CD14-positive monocyte (primary cell): ENCODE data around the gene RPL11. TPM values are rescaled to one million over a fixed set of nuclear protein-coding genes. Genes with fewer than 3 reads are reported as not detected.

Experiments
- DNase-seq, 3 donors: peaks; one replicate each; pipeline ENCODE4 v3.0.0-alpha.2; 2011 to 2022
- H2AFZ ChIP-seq: 2 replicates; pipeline ENCODE4 v1.6.0; 2012; ENCODE audit warnings: mild to moderate bottlenecking, low read depth, low read length, inconsistent platforms; ENCODE audit not compliant: insufficient read depth, poor library complexity, severe bottlenecking
- H3K27ac ChIP-seq, 2 donors: 1 replicate in 1 of 2; 2 replicates in 1 of 2; pipeline ENCODE4 v1.5.1; 2012 to 2013; ENCODE audit warnings: low read length in 2 of 2, control low read depth in 1 of 2, inconsistent platforms in 1 of 2, low read depth in 1 of 2, mild to moderate bottlenecking in 1 of 2
- H3K27me3 ChIP-seq, 2 donors: one replicate each; pipeline versions ENCODE4 v1.6.0 to v1.6.1; 2011 to 2013; ENCODE audit warnings: low read length in 2 of 2; ENCODE audit not compliant: control insufficient read depth in 2 of 2, insufficient read depth in 2 of 2
- H3K36me3 ChIP-seq, 2 donors: replicated peaks in 1 of 2; 1 replicate in 1 of 2; 2 replicates in 1 of 2; pipeline versions ENCODE4 v1.5.1 to v1.6.1; 2012 to 2013; ENCODE audit warnings: low read length in 2 of 2, control low read depth in 1 of 2, inconsistent platforms in 1 of 2, mild to moderate bottlenecking in 1 of 2; ENCODE audit not compliant: insufficient read depth in 2 of 2, control insufficient read depth in 1 of 2
- H3K4me1 ChIP-seq, 2 donors: 1 replicate in 1 of 2; 2 replicates in 1 of 2; pipeline versions ENCODE4 v1.5.1 to v1.6.1; 2012 to 2013; ENCODE audit warnings: low read length in 2 of 2, control low read depth in 1 of 2, inconsistent platforms in 1 of 2, mild to moderate bottlenecking in 1 of 2, moderate library complexity in 1 of 2; ENCODE audit not compliant: insufficient read depth in 2 of 2, control insufficient read depth in 1 of 2
- H3K4me2 ChIP-seq: replicated peaks from 2 replicates; pipeline ENCODE3; 2012; ENCODE audit warnings: low read length, moderate library complexity, mild to moderate bottlenecking; ENCODE audit not compliant: poor library complexity, severe bottlenecking; ENCODE audit errors: extremely low read depth
- H3K4me3 ChIP-seq, 3 experiments: fragments of 200-600 bp in 1 of 3; sonication (generic) in 1 of 3; replicated peaks in 1 of 3; 1 replicate in 2 of 3; 2 replicates in 1 of 3; pipeline ENCODE4 v1.5.1; 2011 to 2013; ENCODE audit warnings: low read length in 3 of 3, mild to moderate bottlenecking in 3 of 3, control low read depth in 2 of 3, low read depth in 2 of 3, inconsistent platforms in 1 of 3, moderate library complexity in 1 of 3
- H3K79me2 ChIP-seq: 2 replicates; pipeline ENCODE4 v1.6.0; 2012; ENCODE audit warnings: mild to moderate bottlenecking, control low read depth, inconsistent platforms, low read length, moderate library complexity; ENCODE audit not compliant: insufficient read depth
- H3K9ac ChIP-seq: 2 replicates; pipeline ENCODE4 v1.6.0; 2017; ENCODE audit warnings: low read length, mild to moderate bottlenecking; ENCODE audit not compliant: insufficient read depth, poor library complexity, severe bottlenecking
- H3K9me3 ChIP-seq, 2 donors: replicated peaks in 1 of 2; 1 replicate in 1 of 2; 2 replicates in 1 of 2; pipeline versions ENCODE4 v1.5.1 to v1.6.1; 2012 to 2013; ENCODE audit warnings: low read length in 2 of 2, control low read depth in 1 of 2; ENCODE audit not compliant: control insufficient read depth in 1 of 2, insufficient read depth in 1 of 2
- H4K20me1 ChIP-seq: 2 replicates; pipeline ENCODE4 v1.6.0; 2012; ENCODE audit warnings: mild to moderate bottlenecking, low read length, control low read depth, moderate library complexity; ENCODE audit not compliant: insufficient read depth
- H3K27ac Mint-ChIP-seq, 7 donors: one replicate each; pipeline ENCODE4 v1.8.0; 2020; ENCODE audit warnings: mild to moderate bottlenecking in 7 of 7, mixed read lengths in 7 of 7, moderate library complexity in 6 of 7, inconsistent platforms in 2 of 7
- H3K27me3 Mint-ChIP-seq, 3 donors: one replicate each; pipeline ENCODE4 v1.8.0; 2021 to 2022; ENCODE audit warnings: low read depth in 3 of 3, mild to moderate bottlenecking in 3 of 3, mixed read lengths in 3 of 3, moderate library complexity in 3 of 3, inconsistent platforms in 1 of 3
- H3K36me3 Mint-ChIP-seq, 2 donors: one replicate each; pipeline ENCODE4 v1.8.0; 2020; ENCODE audit warnings: mixed read lengths in 2 of 2, inconsistent platforms in 1 of 2, mild to moderate bottlenecking in 1 of 2
- H3K4me1 Mint-ChIP-seq: one replicate; pipeline ENCODE4 v1.8.0; 2020; ENCODE audit warnings: mild to moderate bottlenecking, mixed read lengths
- H3K4me3 Mint-ChIP-seq, 2 donors: one replicate each; pipeline ENCODE4 v1.8.0; 2020; ENCODE audit warnings: mild to moderate bottlenecking in 2 of 2, mixed read lengths in 2 of 2, moderate library complexity in 1 of 2
- H3K9me3 Mint-ChIP-seq, 7 donors: one replicate each; pipeline ENCODE4 v1.8.0; 2020 to 2022; ENCODE audit warnings: mixed read lengths in 7 of 7, mild to moderate bottlenecking in 6 of 7, moderate library complexity in 6 of 7, inconsistent platforms in 2 of 7
- WGBS: methylation state at CpG from one replicate; pipeline ENCODE4 v1.1.5; 2013; ENCODE audit warnings: missing lambda C conversion rate; ENCODE audit not compliant: insufficient coverage; 5-methylcytosine and 5-hydroxymethylcytosine counted together
- intact Hi-C, 2 donors: fragments of 100-400 bp; cut with micrococcal nuclease; formaldehyde crosslinking; loops; one replicate each; pipeline versions ENCODE4 v1.15.0 to v1.15.1; 2023
- polyA plus RNA-seq, 3 donors: library from polyadenylated mRNA; depleted of rRNA in 1 of 3; unstranded in 2 of 3; stranded (reverse) in 1 of 3; fragments of 300-500 nt in 2 of 3; fragments of >200 nt in 1 of 3; fragmentation: Illumina TruSeq in 2 of 3; gene quantifications; 1 replicate in 2 of 3; 2 replicates in 1 of 3; pipeline ENCODE4 v1.2.3, GENCODE V29; 2012 to 2021
- TF ChIP-seq, protein P1 (sequence below): fragments of 200-600 bp; IDR thresholded peaks from one replicate; pipeline ENCODE4 v1.8.0; 2022; ENCODE audit warnings: antibody characterized with exemption, mild to moderate bottlenecking

RPL11 gene
- polyA plus RNA-seq, 3 donors = 542 to 923 (median 552) TPM

DNA sequence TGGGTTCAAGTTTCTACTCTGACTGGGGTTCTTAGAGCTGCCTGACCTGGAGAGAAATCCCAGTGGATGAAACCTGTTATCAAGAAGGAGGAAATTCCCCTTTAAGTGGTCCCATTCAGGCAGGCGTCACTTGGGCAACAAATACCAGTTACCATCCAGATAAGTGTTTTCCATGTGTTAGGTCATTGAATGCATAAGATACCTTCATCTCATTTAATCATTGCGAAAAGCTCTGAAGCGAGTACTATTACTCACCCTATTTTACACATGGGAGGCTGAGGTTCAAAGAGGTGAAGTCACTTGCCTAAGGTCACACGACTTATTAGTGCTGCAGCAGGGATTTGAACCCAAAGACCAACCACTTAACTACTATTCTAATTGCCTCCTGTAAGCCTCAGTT, 45.5 kb upstream of the RPL11 start:
- no peak overlapping the region for H3K4me2 ChIP-seq
- WGBS = no CpG with 5 or more reads among the region's 4 CpGs
- H3K27me3 Mint-ChIP-seq = peaks cover 16 to 22% (median 17%) of the 10 kb centered on the region in 3 donors
- H3K36me3 Mint-ChIP-seq = no peaks in the 10 kb centered on the region
- no peaks in the 10 kb centered on the region for H3K27me3 ChIP-seq
- no peaks in the 10 kb centered on the region for H4K20me1 ChIP-seq
- no peaks in the 10 kb centered on the region for H3K9me3 ChIP-seq
- DNase-seq = no peak
- no peak overlapping the region for H3K4me3 ChIP-seq
- no peak overlapping the region for H3K4me3 Mint-ChIP-seq
- H3K36me3 ChIP-seq = no peaks in the 10 kb centered on the region
- H3K4me1 ChIP-seq = no peaks in the 10 kb centered on the region
- TF ChIP-seq, protein P1, sequence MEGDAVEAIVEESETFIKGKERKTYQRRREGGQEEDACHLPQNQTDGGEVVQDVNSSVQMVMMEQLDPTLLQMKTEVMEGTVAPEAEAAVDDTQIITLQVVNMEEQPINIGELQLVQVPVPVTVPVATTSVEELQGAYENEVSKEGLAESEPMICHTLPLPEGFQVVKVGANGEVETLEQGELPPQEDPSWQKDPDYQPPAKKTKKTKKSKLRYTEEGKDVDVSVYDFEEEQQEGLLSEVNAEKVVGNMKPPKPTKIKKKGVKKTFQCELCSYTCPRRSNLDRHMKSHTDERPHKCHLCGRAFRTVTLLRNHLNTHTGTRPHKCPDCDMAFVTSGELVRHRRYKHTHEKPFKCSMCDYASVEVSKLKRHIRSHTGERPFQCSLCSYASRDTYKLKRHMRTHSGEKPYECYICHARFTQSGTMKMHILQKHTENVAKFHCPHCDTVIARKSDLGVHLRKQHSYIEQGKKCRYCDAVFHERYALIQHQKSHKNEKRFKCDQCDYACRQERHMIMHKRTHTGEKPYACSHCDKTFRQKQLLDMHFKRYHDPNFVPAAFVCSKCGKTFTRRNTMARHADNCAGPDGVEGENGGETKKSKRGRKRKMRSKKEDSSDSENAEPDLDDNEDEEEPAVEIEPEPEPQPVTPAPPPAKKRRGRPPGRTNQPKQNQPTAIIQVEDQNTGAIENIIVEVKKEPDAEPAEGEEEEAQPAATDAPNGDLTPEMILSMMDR = no peak
- H3K79me2 ChIP-seq = no peaks in the 10 kb centered on the region
- H2AFZ ChIP-seq = no peak overlapping the region
- H3K4me1 Mint-ChIP-seq = no peaks in the 10 kb centered on the region
- no peak overlapping the region for H3K27ac Mint-ChIP-seq
- H3K9me3 Mint-ChIP-seq = no peaks in the 10 kb centered on the region
- no peak overlapping the region for H3K9ac ChIP-seq
- intact Hi-C loops = no loop called here
- no peak overlapping the region for H3K27ac ChIP-seq

DNA sequence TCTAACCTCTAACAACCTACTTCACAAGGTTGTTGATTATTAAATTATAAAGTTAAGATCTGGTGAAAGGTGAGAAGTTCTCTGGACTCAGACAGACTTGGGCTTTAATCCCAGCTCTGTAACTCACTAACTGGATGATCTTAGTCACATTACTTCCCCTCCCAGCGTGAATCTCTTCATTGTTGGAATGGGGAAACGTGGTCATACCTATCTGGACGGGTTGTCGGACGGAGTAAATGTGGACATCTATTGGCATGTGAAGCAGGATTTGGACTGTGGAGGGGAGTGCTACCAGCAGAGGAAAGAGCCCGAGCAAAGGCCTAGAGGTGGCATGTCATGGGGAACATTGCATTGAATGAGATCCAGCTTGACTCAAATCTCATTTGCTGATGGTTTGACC, 45.1 kb upstream of the RPL11 start:
- H3K27me3 Mint-ChIP-seq = peaks cover 16 to 21% (median 19%) of the 10 kb centered on the region in 3 donors
- H3K4me1 Mint-ChIP-seq = no peaks in the 10 kb centered on the region

More for the DNA sequence above, 45.1 kb upstream of the RPL11 start:
- WGBS = 98% methylated on average over 5 of the region's 6 CpGs
- H3K27ac ChIP-seq = no peak overlapping the region
- TF ChIP-seq, protein P1 = no peak
- no peaks in the 10 kb centered on the region for H3K79me2 ChIP-seq
- intact Hi-C loops = no loop called here
- H3K4me1 ChIP-seq = no peaks in the 10 kb centered on the region
- H3K36me3 Mint-ChIP-seq = no peaks in the 10 kb centered on the region
- H3K27me3 ChIP-seq = no peaks in the 10 kb centered on the region
- no peaks in the 10 kb centered on the region for H3K36me3 ChIP-seq
- H3K9ac ChIP-seq = no peak overlapping the region
- no peak overlapping the region for H3K4me2 ChIP-seq
- H3K27ac Mint-ChIP-seq = no peak overlapping the region
- no peak overlapping the region for H2AFZ ChIP-seq
- no peaks in the 10 kb centered on the region for H3K9me3 ChIP-seq
- no peak for DNase-seq
- no peaks in the 10 kb centered on the region for H4K20me1 ChIP-seq
- no peak overlapping the region for H3K4me3 Mint-ChIP-seq
- H3K9me3 Mint-ChIP-seq = no peaks in the 10 kb centered on the region
- H3K4me3 ChIP-seq = no peak overlapping the region
